SIG-M5 treated with dmso at 0.1 percent for 504 hours (cell line): ENCODE data around the gene TMEM174.
"Not testable (repeated sequence)": the region's sequence is repeated elsewhere in the genome, so short reads cannot be mapped to it uniquely, and the experiment has no call there.

Experiments used
- DNase-seq: peaks from one replicate; lab custom pipeline; 2025; ENCODE audit not compliant: unreplicated experiment; lab: John Stamatoyannopoulos, UW

TMEM174 gene

GRCh38 chr5:73218552-73219171 lies 45.7 kb downstream of the TMEM174 start:
- peak; percentile 34 for DNase-seq

- DNase-seq, result not testable (repeated sequence)
Measured at GRCh38 chr5:73219336-73219735, 46.3 kb downstream of the TMEM174 start.

GRCh38 chr5:73221161-73221560 lies 48.2 kb downstream of the TMEM174 start:
- DNase-seq, result no peak

- DNase-seq, result no peak
Measured at GRCh38 chr5:73221726-73222125, 48.7 kb downstream of the TMEM174 start.

GRCh38 chr5:73222173-73222572 lies 49.2 kb downstream of the TMEM174 start:
- DNase-seq, result no peak
